ENCODE data around the gene PBXIP1.
A peak's percentile ranks its signal among the peaks of the same experiment; 100 is the strongest.
"Not testable (repeated sequence)": the region's sequence is repeated elsewhere in the genome, so short reads cannot be mapped to it uniquely, and the experiment has no call there.

The PBXIP1 gene, protein sequence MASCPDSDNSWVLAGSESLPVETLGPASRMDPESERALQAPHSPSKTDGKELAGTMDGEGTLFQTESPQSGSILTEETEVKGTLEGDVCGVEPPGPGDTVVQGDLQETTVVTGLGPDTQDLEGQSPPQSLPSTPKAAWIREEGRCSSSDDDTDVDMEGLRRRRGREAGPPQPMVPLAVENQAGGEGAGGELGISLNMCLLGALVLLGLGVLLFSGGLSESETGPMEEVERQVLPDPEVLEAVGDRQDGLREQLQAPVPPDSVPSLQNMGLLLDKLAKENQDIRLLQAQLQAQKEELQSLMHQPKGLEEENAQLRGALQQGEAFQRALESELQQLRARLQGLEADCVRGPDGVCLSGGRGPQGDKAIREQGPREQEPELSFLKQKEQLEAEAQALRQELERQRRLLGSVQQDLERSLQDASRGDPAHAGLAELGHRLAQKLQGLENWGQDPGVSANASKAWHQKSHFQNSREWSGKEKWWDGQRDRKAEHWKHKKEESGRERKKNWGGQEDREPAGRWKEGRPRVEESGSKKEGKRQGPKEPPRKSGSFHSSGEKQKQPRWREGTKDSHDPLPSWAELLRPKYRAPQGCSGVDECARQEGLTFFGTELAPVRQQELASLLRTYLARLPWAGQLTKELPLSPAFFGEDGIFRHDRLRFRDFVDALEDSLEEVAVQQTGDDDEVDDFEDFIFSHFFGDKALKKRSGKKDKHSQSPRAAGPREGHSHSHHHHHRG

GRCh38 chr1:154955718-154956543 is at the start of gene PBXIP1:
TSS of gene PBXIP1 (minus strand) at chr1:154956099. CDS start at chr1:154953721, 2,378 bp downstream.
- DNase-seq: peak; percentile 69

DNA sequence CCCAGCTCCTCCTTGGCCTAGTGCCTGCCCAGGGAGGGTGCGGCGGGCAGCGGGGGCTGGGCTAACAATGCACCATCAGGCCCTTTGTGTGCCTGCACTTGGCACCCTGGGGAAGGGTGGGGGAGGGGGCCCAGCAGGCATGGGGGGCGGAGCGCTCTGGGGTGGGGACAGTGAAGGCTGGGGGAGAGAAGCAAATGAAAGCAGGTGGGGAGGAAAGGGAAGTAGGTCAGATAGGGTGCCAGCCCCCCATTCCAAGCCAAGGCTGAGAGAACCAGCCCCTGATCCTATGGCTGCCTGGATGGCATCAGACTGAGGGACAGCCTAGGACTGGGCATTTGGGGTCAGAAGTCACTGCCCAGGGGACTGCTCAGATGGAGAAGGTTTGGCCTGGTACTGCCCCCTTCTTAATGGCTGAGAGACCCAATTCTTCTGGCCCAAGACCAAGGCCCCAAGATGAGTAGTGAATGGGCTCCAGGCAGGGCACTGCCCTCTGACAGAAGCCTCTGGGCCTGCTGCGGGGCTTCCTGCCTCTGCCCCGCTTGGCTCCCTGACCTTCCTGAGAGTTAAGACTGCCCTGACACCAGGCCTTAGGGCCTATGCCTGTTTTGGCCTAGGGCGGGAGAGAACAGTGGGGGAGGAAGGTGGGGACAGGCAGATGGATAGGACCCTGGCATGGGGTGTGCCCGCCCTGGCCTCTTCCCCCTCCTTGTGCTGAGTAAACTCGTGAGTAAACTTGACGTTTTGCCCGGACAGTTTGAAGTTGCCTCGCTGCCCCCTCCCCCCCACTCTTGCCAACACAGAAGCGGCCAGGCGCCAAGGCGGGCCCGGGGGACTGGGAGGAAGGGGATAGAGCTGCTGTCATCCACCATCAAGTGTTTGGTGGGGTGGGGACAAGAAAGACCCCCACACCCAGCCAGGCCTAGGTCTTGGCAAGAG is 49.4 kb upstream of the PBXIP1 start:
- no peak for DNase-seq

GRCh38 chr1:155004352-155005075 is 48.6 kb upstream of the PBXIP1 start:
- no peak for DNase-seq

GRCh38 chr1:155003766-155004351 is 48.0 kb upstream of the PBXIP1 start:
- no peak for DNase-seq

DNA sequence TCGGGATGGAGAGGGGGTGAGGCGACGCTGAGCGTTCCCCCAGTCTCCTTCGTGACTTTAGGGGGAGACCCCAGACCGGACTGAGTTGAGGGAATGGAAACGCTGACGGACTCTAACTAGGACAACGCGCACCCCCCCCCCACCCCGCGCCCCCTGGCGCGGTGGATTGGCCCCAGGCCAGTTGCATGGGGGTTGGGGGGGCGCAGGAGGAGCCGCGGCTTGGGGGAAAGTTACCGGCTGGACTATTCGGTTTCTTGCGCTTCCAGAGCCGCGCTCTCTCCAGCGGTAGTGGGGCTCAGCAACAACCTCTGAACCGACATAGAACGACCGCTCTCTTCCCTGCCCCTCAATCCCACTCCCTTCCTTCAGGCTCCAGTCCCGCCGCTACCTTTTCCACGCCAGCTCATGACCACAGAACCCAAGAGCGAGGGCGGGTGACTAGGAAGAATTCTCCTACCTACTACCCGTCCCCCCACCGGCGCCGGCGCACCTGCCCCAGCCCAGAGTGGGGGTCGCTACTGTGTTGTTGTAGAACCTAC is 47.4 kb upstream of the PBXIP1 start:
- no peak for DNase-seq

DNA sequence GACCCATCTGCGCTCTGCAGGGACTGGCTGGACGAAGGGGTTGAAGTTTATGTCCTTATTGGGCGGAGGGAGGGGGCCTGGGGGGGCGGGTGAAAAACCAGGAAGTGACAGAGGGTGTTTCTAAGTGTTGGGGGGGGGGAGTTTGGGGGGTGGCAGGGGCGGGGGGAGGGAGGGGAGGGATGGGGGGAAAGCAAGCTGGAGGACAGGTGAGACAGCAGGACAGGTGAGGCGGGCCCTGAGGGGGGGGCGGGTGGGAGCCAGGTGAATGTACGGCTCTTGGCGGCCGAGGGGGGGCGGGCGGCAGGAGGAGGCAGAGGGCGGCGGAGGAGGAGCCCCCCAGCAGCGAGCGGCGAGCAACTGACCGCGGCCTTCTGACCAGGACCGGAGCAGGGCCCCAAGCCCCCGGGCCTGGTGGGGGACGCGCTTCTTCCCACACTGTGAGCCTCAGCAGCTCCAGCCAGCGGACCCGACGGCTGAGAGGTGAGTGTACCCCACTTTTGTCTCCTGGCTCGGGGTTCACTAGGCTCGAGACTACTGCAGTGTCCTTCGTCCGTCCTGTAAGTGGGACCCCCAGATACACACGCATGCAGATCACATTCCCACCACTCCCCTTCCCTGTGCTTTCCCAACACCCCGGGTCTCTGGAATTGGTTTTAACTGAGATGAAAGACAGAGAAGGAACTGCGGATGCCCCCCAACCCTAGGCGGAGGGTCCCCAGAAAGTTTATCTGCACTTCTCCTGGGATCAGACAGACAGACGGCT is 46.7 kb upstream of the PBXIP1 start, which contains the start of gene ZBTB7B:
ZBTB7B (plus strand) TSS at position 339 of the 763 bp plus-strand sequence. CDS start 11,859 bp downstream, outside the sequence.
- no peak for DNase-seq

- peak; percentile 94 for DNase-seq
These were observed 46.0 kb upstream of the PBXIP1 start for GRCh38 chr1:155001675-155002463.

DNA sequence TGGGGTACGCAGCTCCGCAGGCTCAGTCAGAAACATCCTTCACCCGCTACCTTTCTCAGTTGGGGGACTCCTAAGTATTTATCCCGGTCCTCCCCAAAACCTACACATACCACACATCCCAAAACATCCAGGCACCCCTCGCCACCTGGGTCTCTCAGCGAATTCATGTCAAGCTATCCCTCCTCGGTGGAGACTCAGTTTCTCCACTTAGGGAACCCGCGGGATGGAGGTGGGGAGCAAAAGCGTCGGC is 45.5 kb upstream of the PBXIP1 start:
- no peak for DNase-seq

DNA sequence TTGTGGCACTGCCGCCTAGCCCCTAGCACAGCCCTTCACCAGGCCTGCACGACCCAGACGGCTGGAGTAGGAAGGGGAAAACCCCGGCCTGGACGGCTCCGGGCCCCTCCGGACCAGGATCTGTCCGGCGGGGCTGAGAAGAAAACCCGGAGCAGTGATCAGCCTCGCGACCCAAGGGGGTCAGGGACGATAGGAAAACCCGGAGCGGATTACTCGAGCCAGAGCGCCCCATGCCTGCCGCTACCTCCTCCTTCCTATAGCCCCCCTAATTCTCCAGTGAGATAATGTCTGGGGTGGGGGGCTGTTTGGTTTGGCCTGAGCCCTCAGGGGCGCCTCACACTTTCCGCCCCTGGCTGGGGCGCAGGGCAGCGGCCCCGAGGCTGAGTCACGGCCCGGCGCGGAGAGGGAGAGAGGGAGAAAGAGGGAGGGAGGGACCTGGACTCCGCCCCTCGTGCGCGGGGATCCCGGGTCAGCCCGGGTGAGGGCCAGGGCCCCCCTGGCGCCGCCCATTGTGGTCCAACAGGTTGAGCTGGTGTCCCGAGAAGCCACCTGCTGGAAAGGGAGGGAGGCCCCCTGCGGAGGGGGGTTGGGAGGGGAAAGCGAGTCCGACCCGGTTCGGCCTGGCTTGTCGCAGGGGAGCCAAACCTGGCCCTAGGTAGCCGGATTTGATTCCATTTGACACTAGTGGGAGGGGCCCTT is 45.0 kb upstream of the PBXIP1 start:
- peak; percentile 86 for DNase-seq

DNA sequence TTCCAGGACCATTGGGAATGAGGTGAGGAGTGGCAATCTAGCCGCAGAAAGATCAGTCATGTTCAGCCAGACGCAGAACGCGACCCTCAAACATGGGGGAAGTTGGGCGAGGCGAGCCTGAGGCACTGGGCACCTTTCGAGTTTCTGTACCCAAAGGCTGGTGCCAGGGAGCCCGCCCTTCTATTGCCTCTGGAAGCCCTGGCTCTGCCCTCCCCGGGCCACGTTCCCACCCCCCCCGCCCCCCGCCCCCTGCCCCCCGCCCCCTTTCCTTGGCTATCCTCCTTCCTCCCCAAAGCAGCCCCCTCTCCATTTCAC is 44.5 kb upstream of the PBXIP1 start:
- peak; percentile 51 for DNase-seq

GRCh38 chr1:154999571-155000410 is 43.9 kb upstream of the PBXIP1 start:
- DNase-seq: peak; percentile 48

DNA sequence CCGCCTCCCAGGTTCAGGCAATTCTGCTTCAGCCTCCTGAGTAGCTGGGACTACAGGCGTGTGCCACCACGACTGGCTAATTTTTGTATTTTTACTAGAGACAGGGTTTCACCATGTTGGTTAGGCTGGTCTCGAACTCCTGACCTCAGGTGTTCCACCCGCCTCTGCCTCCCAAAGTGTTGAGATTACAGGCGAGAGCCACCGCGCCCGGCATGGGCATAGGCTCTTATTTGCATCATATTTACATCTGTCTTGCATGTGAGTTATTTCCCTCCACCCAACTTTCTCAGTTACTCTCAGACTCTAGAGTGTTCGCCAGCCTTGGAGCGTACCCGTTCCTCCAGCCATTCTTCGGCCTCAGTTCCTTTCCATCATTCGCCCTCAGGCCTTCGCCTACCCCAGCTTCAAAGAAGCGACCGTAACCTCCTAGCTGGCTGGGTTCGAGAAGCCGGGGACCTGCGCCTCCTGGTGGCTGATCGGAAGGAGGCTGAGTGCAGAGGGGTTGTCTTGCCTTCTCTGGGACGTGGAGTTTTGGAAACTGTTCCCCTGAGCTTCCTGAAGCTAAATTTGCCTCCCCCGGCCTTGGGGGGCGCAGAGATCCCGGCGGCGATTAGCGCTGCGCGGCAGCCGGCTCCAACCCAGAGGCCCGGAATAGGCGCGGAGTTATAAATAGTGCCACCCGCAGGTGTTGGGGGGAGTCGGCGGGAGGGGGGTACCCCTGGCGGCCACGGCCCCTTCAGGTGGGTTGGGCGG is 43.1 kb upstream of the PBXIP1 start:
- DNase-seq: peak; percentile 77

GRCh38 chr1:154998201-154998780 is 42.4 kb upstream of the PBXIP1 start:
- no peak for DNase-seq

- no peak for DNase-seq
These were observed 41.2 kb upstream of the PBXIP1 start for GRCh38 chr1:154996966-154997701.

DNA sequence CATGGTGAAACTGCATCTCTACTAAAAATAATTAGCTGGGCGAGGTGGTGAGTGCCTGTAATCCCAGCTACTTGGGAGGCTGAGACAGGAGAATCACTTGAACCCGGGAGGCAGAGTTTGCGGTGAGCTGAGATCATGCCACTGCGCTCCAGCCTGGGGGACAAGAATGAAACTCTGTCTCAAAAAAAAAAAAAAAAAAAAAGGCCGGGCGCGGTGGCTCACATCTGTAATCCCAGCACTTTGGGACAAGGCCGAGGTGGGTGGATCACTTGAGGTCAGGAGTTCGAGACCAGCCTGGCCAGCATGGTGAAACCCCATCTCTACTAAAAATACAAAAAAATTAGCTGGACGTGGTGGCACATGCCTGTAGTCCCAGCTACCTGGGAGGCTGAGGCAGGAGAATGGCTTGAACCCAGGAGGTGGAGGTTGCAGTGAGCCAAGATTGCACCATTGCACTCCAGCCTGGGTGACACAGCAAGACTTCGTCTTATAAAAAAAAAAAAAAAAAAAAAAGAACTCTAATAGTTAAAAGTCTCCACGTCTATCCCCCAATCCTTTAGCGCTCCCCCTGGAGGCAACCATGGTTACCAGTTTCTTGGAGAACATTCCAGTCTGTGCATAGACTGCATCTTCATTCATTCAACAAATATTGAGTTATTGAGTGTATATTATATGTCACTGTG is 39.5 kb upstream of the PBXIP1 start:
- not testable (repeated sequence) for DNase-seq
